Mesenchymal stem cell (in vitro differentiated cells and primary cell): ENCODE measurements around the gene CREB1.

Source experiments
- DNase-seq: peaks from one replicate; pipeline ENCODE4 v3.0.0-alpha.2; 2013
- H2AFZ ChIP-seq: one replicate; pipeline ENCODE4 v1.6.1; 2013; ENCODE audit warnings: low read depth, mild to moderate bottlenecking, control low read depth, inconsistent platforms, low read length, moderate library complexity
- H2AK5ac ChIP-seq: 2 replicates; pipeline ENCODE4 v1.6.1; 2013; ENCODE audit warnings: low read length, moderate library complexity, mild to moderate bottlenecking, inconsistent platforms; ENCODE audit not compliant: severe bottlenecking
- H2BK120ac ChIP-seq: one replicate; pipeline ENCODE4 v1.6.1; 2013; ENCODE audit warnings: low read depth, mild to moderate bottlenecking, inconsistent platforms, low read length, moderate library complexity
- H2BK12ac ChIP-seq, 2 experiments: one replicate each; pipeline ENCODE4 v1.6.1; 2013; ENCODE audit warnings: inconsistent platforms in 2 of 2, low read length in 2 of 2, mild to moderate bottlenecking in 2 of 2, moderate library complexity in 2 of 2, control low read depth in 1 of 2
- H2BK15ac ChIP-seq: one replicate; pipeline ENCODE4 v1.6.1; 2013; ENCODE audit warnings: mild to moderate bottlenecking, low read depth, inconsistent platforms; ENCODE audit not compliant: poor library complexity, severe bottlenecking
- H2BK5ac ChIP-seq: 2 replicates; pipeline ENCODE4 v1.6.1; 2013; ENCODE audit warnings: low read depth, mild to moderate bottlenecking, low read length, control low read depth, inconsistent platforms; ENCODE audit not compliant: poor library complexity, severe bottlenecking
- H3K14ac ChIP-seq, 2 experiments: one replicate each; pipeline ENCODE4 v1.6.1; 2013; ENCODE audit warnings: inconsistent platforms in 2 of 2, low read length in 2 of 2, control low read depth in 1 of 2, mild to moderate bottlenecking in 1 of 2, moderate library complexity in 1 of 2
- H3K18ac ChIP-seq, 2 experiments: one replicate each; pipeline ENCODE4 v1.6.1; 2013; ENCODE audit warnings: inconsistent platforms in 2 of 2, low read length in 2 of 2, control low read depth in 1 of 2, low read depth in 1 of 2, mild to moderate bottlenecking in 1 of 2
- H3K23ac ChIP-seq, 2 experiments: one replicate each; pipeline ENCODE4 v1.6.1; 2013; ENCODE audit warnings: inconsistent platforms in 2 of 2, low read length in 2 of 2, mild to moderate bottlenecking in 2 of 2, moderate library complexity in 2 of 2, control low read depth in 1 of 2
- H3K27ac ChIP-seq: 2 replicates; pipeline ENCODE4 v1.5.1; 2013; ENCODE audit warnings: mild to moderate bottlenecking, moderate library complexity, low read length, control low read depth, inconsistent platforms; ENCODE audit not compliant: poor library complexity, severe bottlenecking
- H3K27me3 ChIP-seq, 2 experiments: 2 replicates each; pipeline versions ENCODE4 v1.6.1 to v1.7.0; 2013; ENCODE audit warnings: low read length in 2 of 2, mild to moderate bottlenecking in 2 of 2, moderate library complexity in 2 of 2, control low read depth in 1 of 2, inconsistent platforms in 1 of 2; ENCODE audit not compliant: control insufficient read depth in 1 of 2, insufficient read depth in 1 of 2
- H3K36me3 ChIP-seq, 2 experiments: 2 replicates each; pipeline versions ENCODE4 v1.6.1 to v1.7.0; 2013; ENCODE audit warnings: low read length in 2 of 2, control low read depth in 1 of 2, inconsistent platforms in 1 of 2, low read depth in 1 of 2, mild to moderate bottlenecking in 1 of 2; ENCODE audit not compliant: insufficient read depth in 2 of 2, control insufficient read depth in 1 of 2
- H3K4ac ChIP-seq, 2 experiments: one replicate each; pipeline ENCODE4 v1.6.1; 2013; ENCODE audit warnings: inconsistent platforms in 2 of 2, low read length in 2 of 2, mild to moderate bottlenecking in 2 of 2, moderate library complexity in 2 of 2, control low read depth in 1 of 2, low read depth in 1 of 2
- H3K4me1 ChIP-seq: 2 replicates; pipeline ENCODE4 v1.6.1; 2013; ENCODE audit warnings: low read depth, low read length, control low read depth; ENCODE audit not compliant: control insufficient read depth, insufficient read depth
- H3K4me2 ChIP-seq: 2 replicates; pipeline ENCODE4 v1.6.1; 2013; ENCODE audit warnings: low read length, mild to moderate bottlenecking, inconsistent platforms; ENCODE audit not compliant: poor library complexity, severe bottlenecking
- H3K4me3 ChIP-seq, 2 experiments: 2 replicates each; pipeline versions ENCODE4 v1.5.1 to v1.7.0; 2013; ENCODE audit warnings: low read length in 2 of 2, mild to moderate bottlenecking in 2 of 2, control low read depth in 1 of 2, low read depth in 1 of 2; ENCODE audit not compliant: insufficient read depth in 1 of 2
- H3K79me1 ChIP-seq: replicated peaks from 2 replicates; pipeline ENCODE4 v1.6.1; 2013; ENCODE audit warnings: mild to moderate bottlenecking, control low read depth, low read length, inconsistent platforms; ENCODE audit not compliant: poor library complexity, severe bottlenecking
- H3K9ac ChIP-seq: 2 replicates; pipeline ENCODE4 v1.7.0; 2013; ENCODE audit warnings: mild to moderate bottlenecking, low read length, moderate library complexity
- H3K9me3 ChIP-seq: 2 replicates; pipeline ENCODE4 v1.7.0; 2013; ENCODE audit warnings: mild to moderate bottlenecking, low read length; ENCODE audit not compliant: control insufficient read depth
- H4K8ac ChIP-seq: one replicate; pipeline ENCODE4 v1.6.1; 2013; ENCODE audit warnings: inconsistent platforms, mild to moderate bottlenecking, low read length, moderate library complexity
- H4K91ac ChIP-seq: one replicate; pipeline ENCODE4 v1.6.1; 2013; ENCODE audit warnings: mild to moderate bottlenecking, low read length, inconsistent platforms
- WGBS: methylation state at CpG from one replicate; pipeline ENCODE4 v1.1.7; 2013; ENCODE audit warnings: mixed read lengths; 5-methylcytosine and 5-hydroxymethylcytosine counted together

The CREB1 gene

GRCh38 chr2:207503234-207503633 lies 26.5 kb upstream of the CREB1 start:
- DNase-seq: peak; percentile 47

GRCh38 chr2:207504513-207505170 lies 25.1 kb upstream of the CREB1 start:
- Histone ChIP-seq H3K27me3 (no peaks in the 10 kb centered on the region), H3K4me1 (peaks cover 15% of the 10 kb centered on the region), H3K9ac (peak overlapping the region; percentile 77), H3K23ac (no peak overlapping the region), H2BK5ac (no peak overlapping the region), H3K18ac (peak overlapping the region in 1 of 2 experiments; percentile 70), H2BK15ac (peak overlapping the region; percentile 16), H3K27ac (peak overlapping the region; percentile 97), H3K79me1 (no peaks in the 10 kb centered on the region), H4K91ac (no peak overlapping the region), H2BK120ac (no peak overlapping the region), H3K36me3 (no peaks in the 10 kb centered on the region), H4K8ac (no peak overlapping the region), H3K14ac (no peak overlapping the region), H3K4me3 (peak overlapping the region in 1 of 2 experiments; percentile 58), H3K9me3 (no peaks in the 10 kb centered on the region), H2BK12ac (no peak overlapping the region), H2AFZ (no peak overlapping the region), H2AK5ac (no peak overlapping the region), H3K4ac (peak overlapping the region; percentile 24 to 30), H3K4me2 (peak overlapping the region; percentile 49)
- WGBS: 52% methylated on average over 8 of the region's 11 CpGs
- peak; percentile 49 for DNase-seq

More at GRCh38 chr2:207503234-207503633, 26.5 kb upstream of the CREB1 start:
- H2AK5ac ChIP-seq: peak overlapping the region; percentile 49
- H3K9me3 ChIP-seq: no peaks in the 10 kb centered on the region
- no peak overlapping the region for H4K91ac ChIP-seq
- H3K23ac ChIP-seq: no peak overlapping the region
- H3K18ac ChIP-seq: peak overlapping the region in 1 of 2 experiments; percentile 55
- peak overlapping the region in 1 of 2 experiments; percentile 19 for H2BK12ac ChIP-seq
- no peak overlapping the region for H3K9ac ChIP-seq
- H2BK120ac ChIP-seq: no peak overlapping the region
- no peak overlapping the region for H3K4ac ChIP-seq
- H3K14ac ChIP-seq: no peak overlapping the region
- no peaks in the 10 kb centered on the region for H3K79me1 ChIP-seq
- H3K4me1 ChIP-seq: peaks cover 15% of the 10 kb centered on the region
- H3K36me3 ChIP-seq: no peaks in the 10 kb centered on the region
- H3K27ac ChIP-seq: peak overlapping the region; percentile 36
- H3K4me3 ChIP-seq: no peak overlapping the region
- no peak overlapping the region for H2AFZ ChIP-seq
- H3K27me3 ChIP-seq: no peaks in the 10 kb centered on the region
- no peak overlapping the region for H2BK5ac ChIP-seq
- 52% methylated on average over 4 of the region's 5 CpGs for WGBS
- H3K4me2 ChIP-seq: no peak overlapping the region
- H2BK15ac ChIP-seq: no peak overlapping the region
- no peak overlapping the region for H4K8ac ChIP-seq

- peak; percentile 17 for DNase-seq
- H3K23ac ChIP-seq: no peak overlapping the region
- no peaks in the 10 kb centered on the region for H3K27me3 ChIP-seq
- peak overlapping the region; percentile 97 for H3K27ac ChIP-seq
- H2BK120ac ChIP-seq: peak overlapping the region; percentile 43
- H2BK15ac ChIP-seq: no peak overlapping the region
- H2BK12ac ChIP-seq: peak overlapping the region in 1 of 2 experiments; percentile 50
- H2AFZ ChIP-seq: no peak overlapping the region
- H3K4me1 ChIP-seq: peaks cover 12% of the 10 kb centered on the region
- peak overlapping the region in 1 of 2 experiments; percentile 48 for H3K18ac ChIP-seq
- H3K36me3 ChIP-seq: no peaks in the 10 kb centered on the region
- H2BK5ac ChIP-seq: peak overlapping the region; percentile 68
- H3K4me3 ChIP-seq: peak overlapping the region in 1 of 2 experiments; percentile 58
- peak overlapping the region; percentile 98 for H2AK5ac ChIP-seq
- H3K9me3 ChIP-seq: no peaks in the 10 kb centered on the region
- WGBS: 56% methylated on average over 3 of the region's 3 CpGs
- no peaks in the 10 kb centered on the region for H3K79me1 ChIP-seq
- H3K14ac ChIP-seq: no peak overlapping the region
- H3K4me2 ChIP-seq: peak overlapping the region; percentile 24
- H4K8ac ChIP-seq: no peak overlapping the region
- H3K9ac ChIP-seq: peak overlapping the region; percentile 77
- H3K4ac ChIP-seq: peak overlapping the region in 1 of 2 experiments; percentile 21
- H4K91ac ChIP-seq: no peak overlapping the region
These were observed 24.6 kb upstream of the CREB1 start for GRCh38 chr2:207505171-207505570.

GRCh38 chr2:207505728-207506127 lies 24.0 kb upstream of the CREB1 start:
- WGBS: 0% methylated on average over 1 of the region's 1 CpG

More at GRCh38 chr2:207505728-207506127, 24.0 kb upstream of the CREB1 start:
- H3K18ac ChIP-seq: peak overlapping the region in 1 of 2 experiments; percentile 30
- no peaks in the 10 kb centered on the region for H3K36me3 ChIP-seq
- H3K14ac ChIP-seq: no peak overlapping the region
- H2BK120ac ChIP-seq: no peak overlapping the region
- no peak overlapping the region for H2BK15ac ChIP-seq
- peak overlapping the region in 1 of 2 experiments; percentile 50 for H3K4ac ChIP-seq
- H2AFZ ChIP-seq: no peak overlapping the region
- H4K91ac ChIP-seq: no peak overlapping the region
- no peak overlapping the region for H2AK5ac ChIP-seq
- H2BK12ac ChIP-seq: no peak overlapping the region
- H4K8ac ChIP-seq: peak overlapping the region; percentile 79
- H3K79me1 ChIP-seq: no peaks in the 10 kb centered on the region
- H3K9me3 ChIP-seq: no peaks in the 10 kb centered on the region
- peak overlapping the region; percentile 40 for H3K4me2 ChIP-seq
- no peak overlapping the region for H3K4me3 ChIP-seq
- no peaks in the 10 kb centered on the region for H3K27me3 ChIP-seq
- H3K4me1 ChIP-seq: peaks cover 12% of the 10 kb centered on the region
- H3K23ac ChIP-seq: no peak overlapping the region
- H3K27ac ChIP-seq: peak overlapping the region; percentile 97
- peak; percentile 50 for DNase-seq
- peak overlapping the region; percentile 77 for H3K9ac ChIP-seq
- H2BK5ac ChIP-seq: no peak overlapping the region
